Naive thymus-derived CD4-positive, alpha-beta T cell (primary cell): ENCODE data around the gene ZNF521. TPM values are rescaled to one million over a fixed set of nuclear protein-coding genes. Genes with fewer than 3 reads are reported as not detected.

Experiments
- ATAC-seq: fragments of 150-1000 bp; cut with Tn5 transposase; 2 replicates; pipeline ENCODE4 v1.10.0; 2021; ENCODE audit warnings: mild to moderate bottlenecking, moderate library complexity
- CTCF ChIA-PET: fragments of 350-600 bp; sonication (Branson Sonifier 250); formaldehyde crosslinking; loops from one replicate; lab custom pipeline; 2021; ENCODE audit warnings: antibody characterized with exemption; lab: Charles Lee
- POLR2A ChIA-PET: fragments of 350-600 bp; sonication (Branson Sonifier 250); formaldehyde crosslinking; loops from one replicate; lab custom pipeline; 2021; ENCODE audit warnings: antibody characterized with exemption, inconsistent platforms; lab: Charles Lee
- DNase-seq, 9 donors: peaks; one replicate each; pipeline versions ENCODE4 v3.0.0 to v3.0.0-alpha.2; 2020 to 2022; ENCODE audit warnings: mixed read lengths in 1 of 9
- H3K27ac ChIP-seq: one replicate; pipeline ENCODE4 v1.7.0; 2013; ENCODE audit warnings: mild to moderate bottlenecking, low read depth, low read length, moderate library complexity
- H3K27me3 ChIP-seq, 2 donors: one replicate each; pipeline ENCODE4 v1.7.0; 2013; ENCODE audit warnings: low read length in 2 of 2, mild to moderate bottlenecking in 2 of 2, moderate library complexity in 2 of 2; ENCODE audit not compliant: control insufficient read depth in 2 of 2, insufficient read depth in 2 of 2
- H3K36me3 ChIP-seq, 3 experiments: 1 replicate in 2 of 3; 2 replicates in 1 of 3; pipeline ENCODE4 v1.7.0; 2013; ENCODE audit warnings: low read length in 3 of 3, mild to moderate bottlenecking in 3 of 3, moderate library complexity in 1 of 3; ENCODE audit not compliant: insufficient read depth in 3 of 3, control insufficient read depth in 2 of 3
- H3K4me1 ChIP-seq, 2 donors: one replicate each; pipeline ENCODE4 v1.7.0; 2013; ENCODE audit warnings: low read length in 2 of 2, mild to moderate bottlenecking in 2 of 2, moderate library complexity in 1 of 2; ENCODE audit not compliant: control insufficient read depth in 2 of 2, insufficient read depth in 2 of 2
- H3K4me3 ChIP-seq: 2 replicates; pipeline ENCODE4 v1.7.0; 2013; ENCODE audit warnings: mild to moderate bottlenecking, low read length
- H3K9me3 ChIP-seq, 3 experiments: 1 replicate in 2 of 3; 2 replicates in 1 of 3; pipeline ENCODE4 v1.7.0; 2013; ENCODE audit warnings: low read length in 3 of 3; ENCODE audit not compliant: control insufficient read depth in 2 of 3
- H3K27ac Mint-ChIP-seq, 9 donors: one replicate each; pipeline ENCODE4 v1.8.0; 2020 to 2022; ENCODE audit warnings: mixed read lengths in 9 of 9, mild to moderate bottlenecking in 8 of 9, moderate library complexity in 5 of 9, inconsistent platforms in 2 of 9
- H3K27me3 Mint-ChIP-seq, 5 donors: one replicate each; pipeline ENCODE4 v1.8.0; 2021 to 2022; ENCODE audit warnings: mixed read lengths in 5 of 5, mild to moderate bottlenecking in 1 of 5
- H3K36me3 Mint-ChIP-seq, 5 donors: one replicate each; pipeline ENCODE4 v1.8.0; 2020 to 2022; ENCODE audit warnings: mixed read lengths in 5 of 5, mild to moderate bottlenecking in 3 of 5, inconsistent platforms in 1 of 5
- H3K4me1 Mint-ChIP-seq, 7 donors: one replicate each; pipeline ENCODE4 v1.8.0; 2020 to 2022; ENCODE audit warnings: mixed read lengths in 7 of 7, mild to moderate bottlenecking in 3 of 7, inconsistent platforms in 1 of 7
- H3K4me3 Mint-ChIP-seq, 10 donors: one replicate each; pipeline ENCODE4 v1.8.0; 2020 to 2022; ENCODE audit warnings: mild to moderate bottlenecking in 10 of 10, mixed read lengths in 10 of 10, moderate library complexity in 6 of 10, inconsistent platforms in 2 of 10
- H3K9me3 Mint-ChIP-seq, 11 donors: one replicate each; pipeline ENCODE4 v1.8.0; 2020 to 2022; ENCODE audit warnings: mixed read lengths in 11 of 11, mild to moderate bottlenecking in 4 of 11, inconsistent platforms in 1 of 11, moderate library complexity in 1 of 11
- intact Hi-C, 2 donors: fragments of 100-400 bp; cut with micrococcal nuclease; formaldehyde crosslinking; loops; one replicate each; pipeline ENCODE4 v1.15.1; 2023
- polyA plus RNA-seq, 2 donors: library from polyadenylated mRNA; unstranded; fragments of 300-500 nt; fragmentation: Illumina TruSeq; gene quantifications; one replicate each; pipeline ENCODE4 v1.2.3, GENCODE V29; 2021
- total RNA-seq, 6 experiments: library from RNA in 5 of 6; stranded (reverse) in 5 of 6; gene quantifications; 1 replicate in 5 of 6; 2 replicates in 1 of 6; pipeline ENCODE4 v1.2.3 and lab custom pipeline; 2021 to 2026

ZNF521 gene
- total and polyA plus RNA-seq, 7 experiments from 2014 or later: 1.1 to 4.4 TPM; not detected in 5

- Mint-ChIP-seq H3K27me3 (peaks cover 0 to 7% (median 0%) of the 10 kb centered on the region in 5 donors), H3K4me1 (peaks cover 0 to 2% (median 0%) of the 10 kb centered on the region in 7 donors), H3K4me3 (no peak overlapping the region), H3K36me3 (no peaks in the 10 kb centered on the region), H3K9me3 (no peaks in the 10 kb centered on the region), H3K27ac (no peak overlapping the region)
- intact Hi-C loops: no loop called here
- H3K27me3 ChIP-seq: no peaks in the 10 kb centered on the region
- no peak for ATAC-seq
- CTCF ChIA-PET: no interaction called here
- H3K36me3 ChIP-seq: no peaks in the 10 kb centered on the region
- POLR2A ChIA-PET: no interaction called here
- H3K27ac ChIP-seq: no peak overlapping the region
- no peaks in the 10 kb centered on the region for H3K4me1 ChIP-seq
- no peak for DNase-seq
- no peaks in the 10 kb centered on the region for H3K9me3 ChIP-seq
- H3K4me3 ChIP-seq: no peak overlapping the region
These were observed 41.9 kb downstream of the ZNF521 start for GRCh38 chr18:25310045-25310444.

GRCh38 chr18:25308381-25308780 is 43.6 kb downstream of the ZNF521 start:
- no peak for ATAC-seq
- Histone ChIP-seq H3K36me3 (no peaks in the 10 kb centered on the region), H3K27ac (no peak overlapping the region), H3K27me3 (no peaks in the 10 kb centered on the region), H3K4me1 (no peaks in the 10 kb centered on the region), H3K4me3 (no peak overlapping the region), H3K9me3 (no peaks in the 10 kb centered on the region)
- CTCF ChIA-PET: interaction anchor here (0.7 kb wide), 1 partner anchor 1029 kb away, joined by 4 read pairs; no protein-coding TSS in a partner anchor
- Mint-ChIP-seq H3K27me3 (peaks cover 0 to 7% (median 5%) of the 10 kb centered on the region in 5 donors), H3K4me3 (no peak overlapping the region), H3K4me1 (peaks cover 0 to 2% (median 0%) of the 10 kb centered on the region in 7 donors), H3K9me3 (no peaks in the 10 kb centered on the region), H3K36me3 (no peaks in the 10 kb centered on the region), H3K27ac (no peak overlapping the region)
- POLR2A ChIA-PET: no interaction called here
- no peak for DNase-seq
- intact Hi-C loops: no loop called here

GRCh38 chr18:25307192-25307591 is 44.8 kb downstream of the ZNF521 start:
- peaks cover 0 to 2% (median 0%) of the 10 kb centered on the region in 7 donors for H3K4me1 Mint-ChIP-seq
- Histone ChIP-seq H3K36me3 (no peaks in the 10 kb centered on the region), H3K27ac (no peak overlapping the region), H3K4me3 (no peak overlapping the region), H3K27me3 (no peaks in the 10 kb centered on the region), H3K9me3 (no peaks in the 10 kb centered on the region), H3K4me1 (no peaks in the 10 kb centered on the region)
- no peaks in the 10 kb centered on the region for H3K36me3 Mint-ChIP-seq
- no peak overlapping the region for H3K27ac Mint-ChIP-seq
- H3K27me3 Mint-ChIP-seq: peaks cover 0 to 7% (median 5%) of the 10 kb centered on the region in 5 donors
- no peaks in the 10 kb centered on the region for H3K9me3 Mint-ChIP-seq
- ATAC-seq (no peak), DNase-seq (no peak)
- ChIA-PET CTCF (no interaction called here), POLR2A (no interaction called here)
- H3K4me3 Mint-ChIP-seq: no peak overlapping the region
- intact Hi-C loops: no loop called here

GRCh38 chr18:25306671-25307070 is 45.3 kb downstream of the ZNF521 start:
- Mint-ChIP-seq H3K27me3 (peaks cover 0 to 7% (median 5%) of the 10 kb centered on the region in 5 donors), H3K9me3 (no peaks in the 10 kb centered on the region), H3K36me3 (no peaks in the 10 kb centered on the region), H3K27ac (no peak overlapping the region), H3K4me1 (peaks cover 0 to 2% (median 0%) of the 10 kb centered on the region in 7 donors), H3K4me3 (no peak overlapping the region)
- ChIA-PET POLR2A (no interaction called here), CTCF (no interaction called here)
- Histone ChIP-seq H3K4me3 (no peak overlapping the region), H3K27me3 (no peaks in the 10 kb centered on the region), H3K36me3 (no peaks in the 10 kb centered on the region), H3K27ac (no peak overlapping the region), H3K4me1 (no peaks in the 10 kb centered on the region), H3K9me3 (no peaks in the 10 kb centered on the region)
- DNase-seq (no peak), ATAC-seq (no peak)
- intact Hi-C loops: no loop called here

- H3K27ac Mint-ChIP-seq: no peak overlapping the region
- H3K36me3 Mint-ChIP-seq: no peaks in the 10 kb centered on the region
- Histone ChIP-seq H3K4me1 (no peaks in the 10 kb centered on the region), H3K9me3 (no peaks in the 10 kb centered on the region), H3K27me3 (no peaks in the 10 kb centered on the region), H3K27ac (no peak overlapping the region), H3K4me3 (no peak overlapping the region), H3K36me3 (no peaks in the 10 kb centered on the region)
- peaks cover 0 to 2% (median 0%) of the 10 kb centered on the region in 7 donors for H3K4me1 Mint-ChIP-seq
- intact Hi-C loops: no loop called here
- ChIA-PET POLR2A (no interaction called here), CTCF (interaction anchor here (0.6 kb wide), 1 partner anchor 9 kb away, joined by 3 read pairs; no protein-coding TSS in a partner anchor)
- ATAC-seq (no peak), DNase-seq (no peak)
- H3K9me3 Mint-ChIP-seq: peaks cover 0 to 2% (median 0%) of the 10 kb centered on the region in 11 donors
- no peak overlapping the region for H3K4me3 Mint-ChIP-seq
- H3K27me3 Mint-ChIP-seq: peaks cover 0 to 7% (median 5%) of the 10 kb centered on the region in 5 donors
These were observed 46.4 kb downstream of the ZNF521 start for GRCh38 chr18:25305584-25305983.

GRCh38 chr18:25300492-25300891 is 51.5 kb downstream of the ZNF521 start:
- no peak overlapping the region for H3K4me3 ChIP-seq

More at GRCh38 chr18:25300492-25300891, 51.5 kb downstream of the ZNF521 start:
- H3K4me1 Mint-ChIP-seq: no peaks in the 10 kb centered on the region
- ChIA-PET CTCF (no interaction called here), POLR2A (no interaction called here)
- no peaks in the 10 kb centered on the region for H3K9me3 ChIP-seq
- H3K27me3 Mint-ChIP-seq: peaks cover 0 to 5% (median 5%) of the 10 kb centered on the region in 5 donors
- intact Hi-C loops: no loop called here
- no peak overlapping the region for H3K27ac Mint-ChIP-seq
- DNase-seq: no peak
- no peaks in the 10 kb centered on the region for H3K4me1 ChIP-seq
- H3K36me3 Mint-ChIP-seq: no peaks in the 10 kb centered on the region
- H3K36me3 ChIP-seq: no peaks in the 10 kb centered on the region
- H3K4me3 Mint-ChIP-seq: no peak overlapping the region
- peaks cover 0 to 2% (median 0%) of the 10 kb centered on the region in 11 donors for H3K9me3 Mint-ChIP-seq
- no peak for ATAC-seq
- no peak overlapping the region for H3K27ac ChIP-seq
- H3K27me3 ChIP-seq: no peaks in the 10 kb centered on the region
